ENCODE results near the gene GPX1.
A peak's percentile ranks its signal among the peaks of the same experiment; 100 is the strongest.
"Not testable (repeated sequence)": the region's sequence is repeated elsewhere in the genome, so short reads cannot be mapped to it uniquely, and the experiment has no call there.

Gene GPX1

DNA sequence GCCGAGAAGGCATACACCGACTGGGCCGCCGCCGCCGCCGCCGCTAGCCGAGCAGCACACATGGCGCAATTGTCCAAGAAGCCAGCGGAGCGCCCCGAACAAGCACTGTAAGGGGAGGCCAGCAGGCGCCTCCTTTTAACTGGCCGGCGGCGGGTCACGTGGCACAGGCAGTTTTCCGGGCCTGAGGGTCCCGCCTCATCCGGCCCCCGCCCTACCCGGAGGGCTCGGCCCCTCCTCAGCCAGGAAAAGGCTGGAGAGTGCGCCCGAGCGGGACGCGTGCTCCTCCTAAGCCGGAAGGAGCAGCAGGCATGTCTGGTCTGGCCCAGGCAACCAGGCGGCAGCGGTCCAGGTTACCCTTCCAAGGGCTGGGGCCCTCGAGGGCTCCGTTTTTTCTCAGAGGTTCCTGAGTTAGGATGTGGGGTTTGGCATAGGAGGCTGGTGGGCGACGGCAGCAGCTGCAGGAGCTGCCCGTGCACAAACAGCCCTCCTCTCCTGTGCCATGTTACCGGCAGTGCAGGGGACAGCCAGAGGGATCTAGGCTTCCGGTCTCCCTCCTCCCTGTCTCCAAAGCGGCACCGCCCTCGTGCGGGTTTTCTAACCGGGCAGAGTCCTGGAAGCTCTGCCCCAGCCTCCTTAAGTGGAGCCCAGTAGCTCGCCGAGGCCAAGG lies at the start of gene GPX1:
TSS of gene GPX1 (minus strand) at position 137 of the 667 bp plus-strand sequence. CDS start at position 62, 75 bp downstream.
- DNase-seq: peak; percentile 94

DNA sequence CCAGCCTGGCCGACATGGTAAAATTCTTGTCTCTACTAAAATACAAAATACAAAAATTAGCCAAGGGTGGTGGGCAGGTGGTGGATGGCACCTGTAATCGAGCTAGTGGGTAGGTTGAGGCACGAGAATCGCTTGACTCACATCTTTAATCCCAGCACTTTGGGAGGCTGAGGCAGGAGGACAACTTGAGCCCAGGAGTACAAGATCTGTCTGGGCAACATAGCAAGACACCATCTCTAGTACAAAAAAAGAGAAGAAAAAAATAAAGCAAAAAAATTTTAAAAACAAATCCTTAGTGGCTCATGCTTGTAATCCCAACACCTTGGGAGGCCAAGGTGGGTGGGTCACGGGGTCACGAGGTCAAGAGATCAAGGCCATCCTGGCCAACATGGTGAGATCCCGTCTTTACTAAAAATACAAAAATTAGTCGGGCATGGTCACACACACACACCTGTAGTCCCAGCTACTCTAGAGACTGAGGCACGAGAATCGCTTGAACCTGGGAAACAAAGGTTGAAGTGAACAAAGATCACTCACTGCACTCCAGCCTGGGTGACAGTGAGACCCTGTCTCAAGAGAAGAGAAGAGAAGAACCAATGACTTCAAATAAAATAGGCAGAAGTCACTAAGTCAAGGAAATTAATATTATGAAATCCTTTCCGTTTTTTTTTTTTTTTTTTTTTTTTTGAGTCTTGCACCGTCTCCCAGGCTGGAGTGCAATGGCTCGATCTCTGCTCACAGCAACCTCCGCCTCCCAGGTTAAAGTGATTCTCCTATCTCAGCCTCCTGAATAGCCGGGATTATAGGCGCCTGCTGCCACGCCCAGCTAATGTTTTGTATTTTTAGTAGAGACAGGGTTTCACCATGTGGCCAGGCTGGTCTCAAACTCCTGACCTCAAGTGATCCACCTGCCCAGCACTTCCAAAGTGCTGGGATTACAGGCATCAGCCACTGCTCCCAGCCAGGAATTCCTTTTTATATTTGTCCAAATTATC lies 48.7 kb upstream of the GPX1 start:
- no peak for DNase-seq

DNA sequence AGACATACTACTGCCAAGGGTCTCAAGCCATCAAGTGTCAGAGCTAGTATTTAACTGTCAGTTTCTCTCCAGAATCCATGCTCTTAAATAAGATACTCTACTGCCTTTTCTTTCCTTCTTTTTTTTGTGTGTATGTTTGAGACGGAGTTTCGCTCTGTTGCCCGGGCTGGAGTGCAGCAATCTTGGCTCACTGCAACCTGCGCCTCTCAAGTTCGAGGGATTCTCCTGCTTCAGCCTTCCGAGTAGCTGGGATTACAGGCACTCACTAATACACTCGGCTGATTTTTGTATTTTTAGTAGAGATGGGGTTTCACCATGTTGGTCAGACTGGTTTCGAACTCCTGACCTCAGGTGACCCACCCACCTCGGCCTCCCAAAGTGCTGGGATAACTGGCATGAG lies 47.4 kb upstream of the GPX1 start:
- not testable (repeated sequence) for DNase-seq

DNA sequence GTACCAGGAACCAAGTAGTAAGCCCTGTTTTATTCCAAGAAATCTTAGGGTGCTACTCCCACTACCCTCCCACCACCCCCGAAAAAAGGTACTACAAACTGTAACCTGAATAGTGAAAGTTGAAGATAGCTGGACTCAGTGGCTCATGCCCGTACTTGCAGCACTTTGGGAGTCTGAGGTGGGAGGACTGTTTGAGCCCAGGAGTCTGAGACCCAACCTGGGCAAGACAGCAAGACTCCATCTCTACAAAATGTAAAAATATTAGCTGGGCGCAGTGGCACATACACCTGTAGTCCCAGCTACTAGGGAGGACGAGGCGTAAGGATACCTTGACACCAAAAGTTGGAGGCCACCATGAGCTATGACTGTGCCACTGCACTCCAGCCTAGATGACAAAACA lies 45.7 kb upstream of the GPX1 start:
- DNase-seq: no peak

DNA sequence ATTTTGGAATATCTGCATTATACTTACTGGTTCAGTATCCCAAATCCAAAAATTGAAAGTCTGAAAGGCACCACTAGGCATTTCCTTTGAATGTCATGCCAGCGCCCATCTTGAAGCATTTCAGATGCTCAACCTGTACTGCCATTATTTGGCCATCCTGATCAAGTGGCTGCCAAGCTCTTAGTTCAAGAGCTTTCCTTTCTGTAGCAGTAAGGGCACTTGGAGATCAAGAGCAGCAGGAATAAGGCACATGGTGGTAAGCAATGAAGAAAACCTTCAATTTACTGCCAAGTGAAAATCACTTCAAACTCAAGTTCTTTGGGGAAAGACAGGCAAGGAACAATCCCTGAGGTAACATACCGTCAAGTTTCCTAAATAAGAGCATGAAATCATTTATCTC lies 43.6 kb upstream of the GPX1 start:
- no peak for DNase-seq

DNA sequence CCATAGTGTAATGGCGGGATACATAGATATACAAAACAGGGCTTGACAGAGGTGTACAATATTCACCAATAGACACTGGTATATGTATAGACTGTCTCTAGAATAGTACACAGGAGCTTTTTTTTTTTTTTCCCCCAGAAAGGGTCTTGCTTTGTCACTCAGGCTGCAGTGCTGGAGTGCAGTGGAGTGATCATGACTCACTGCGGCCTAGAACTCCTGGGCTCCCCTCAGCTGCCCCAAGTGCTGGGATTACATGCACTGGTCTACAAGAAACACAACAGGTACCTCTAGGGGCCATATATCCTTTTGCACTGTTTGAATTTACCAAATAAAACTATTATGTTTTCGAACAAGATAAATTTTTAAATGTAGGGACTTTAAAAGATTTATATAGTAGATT lies 41.3 kb upstream of the GPX1 start:
- no peak for DNase-seq

DNA sequence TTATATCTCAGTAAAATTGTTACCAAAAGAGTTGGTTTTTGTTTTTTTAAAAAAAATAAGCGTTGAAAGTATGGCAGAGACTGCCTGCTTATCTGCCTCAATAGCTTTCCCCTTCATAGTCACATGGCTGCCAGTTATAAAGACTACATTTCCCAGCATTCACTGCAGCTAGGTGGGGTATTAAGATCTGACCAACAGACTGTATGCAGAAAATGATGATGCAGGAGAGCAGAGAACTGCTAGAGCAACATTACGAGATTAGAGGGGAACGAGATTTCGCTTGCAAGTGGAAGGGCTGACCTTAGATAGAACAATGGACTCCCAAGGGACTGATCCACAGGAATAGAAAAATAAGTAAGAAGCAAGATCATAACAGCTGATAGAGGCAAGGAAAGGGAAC lies 39.3 kb upstream of the GPX1 start:
- no peak for DNase-seq

DNA sequence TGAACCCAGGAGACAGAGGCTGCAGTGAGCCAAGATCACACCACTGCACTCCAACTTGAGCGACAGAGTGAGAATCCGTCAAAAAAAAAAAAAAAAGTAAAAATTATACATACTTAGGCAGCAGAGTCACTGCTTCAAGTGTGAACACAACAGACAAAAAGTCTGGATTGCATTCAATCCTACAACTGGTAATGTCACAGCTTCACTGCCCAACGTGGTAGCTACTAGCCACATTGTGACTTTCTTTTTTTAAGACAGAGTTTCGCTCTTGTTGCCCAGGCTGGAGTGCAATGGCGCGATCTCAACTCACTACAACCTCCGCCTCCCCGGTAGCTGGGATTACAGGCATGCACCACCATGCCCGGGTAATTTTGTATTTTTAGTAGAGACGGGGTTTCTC lies 33.2 kb upstream of the GPX1 start:
- not testable (repeated sequence) for DNase-seq

DNA sequence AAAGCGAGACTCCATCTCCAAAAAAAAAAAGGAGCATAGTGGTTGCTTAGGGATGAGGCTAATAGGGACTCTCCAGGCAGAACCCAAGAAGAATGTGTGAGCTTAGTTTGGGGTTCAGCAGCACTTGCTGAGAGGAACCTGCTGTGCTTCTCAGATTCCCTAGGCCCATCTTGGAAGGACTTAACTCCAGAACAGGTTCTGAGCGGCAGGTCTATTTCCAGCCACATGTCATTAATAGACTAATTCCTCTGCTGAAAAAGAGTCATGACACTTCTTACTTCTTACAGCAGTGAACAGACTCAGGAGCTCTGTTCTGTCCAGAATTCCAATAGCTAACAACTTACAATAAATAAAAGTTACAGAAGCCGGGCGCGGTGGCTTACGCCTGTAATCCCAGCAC lies 31.1 kb upstream of the GPX1 start:
- DNase-seq: no peak

DNA sequence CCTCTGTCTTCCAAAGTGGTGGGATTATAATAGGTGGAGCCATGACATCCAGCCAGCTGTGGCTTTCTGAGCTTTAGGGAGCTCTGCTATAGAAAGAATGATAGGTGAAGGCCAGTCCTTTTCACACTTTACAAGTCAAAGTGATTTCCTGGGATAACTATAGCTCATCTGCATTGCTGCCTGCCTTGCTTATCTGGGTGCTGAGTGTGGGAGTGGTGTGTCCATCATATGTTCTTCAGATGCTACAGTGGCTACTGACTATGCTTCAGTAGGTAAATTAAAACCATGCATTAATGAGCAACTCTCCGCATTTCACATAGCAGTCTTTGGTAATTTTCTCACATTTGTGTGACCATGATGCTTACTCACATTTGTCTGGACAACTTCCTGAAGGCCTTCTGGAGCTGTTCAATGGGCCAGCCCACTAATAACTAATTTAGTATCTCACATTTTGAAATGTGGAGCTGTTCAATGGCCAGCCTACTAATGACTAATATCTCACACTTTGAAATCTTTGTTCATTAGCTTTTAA lies 30.2 kb upstream of the GPX1 start:
- DNase-seq: no peak

DNA sequence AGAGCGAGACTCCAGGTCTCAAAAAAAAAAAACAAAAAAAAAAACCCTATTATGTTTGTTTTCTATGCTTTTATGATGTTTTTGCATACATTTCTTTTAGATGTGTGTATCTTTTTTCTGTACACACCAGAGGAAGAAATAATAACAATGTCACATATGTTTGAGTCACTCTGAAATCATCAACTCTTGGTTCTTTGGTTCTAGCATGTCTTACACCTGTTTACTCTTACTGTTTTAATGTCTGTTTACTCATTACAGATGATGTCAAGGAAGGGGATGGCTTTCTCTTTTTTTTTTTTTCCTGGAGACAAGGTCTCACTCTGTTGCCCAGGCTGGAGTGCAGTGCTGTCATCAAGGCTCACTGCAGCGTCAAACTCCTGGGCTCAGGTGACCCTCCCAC lies 29.6 kb upstream of the GPX1 start:
- no peak for DNase-seq

DNA sequence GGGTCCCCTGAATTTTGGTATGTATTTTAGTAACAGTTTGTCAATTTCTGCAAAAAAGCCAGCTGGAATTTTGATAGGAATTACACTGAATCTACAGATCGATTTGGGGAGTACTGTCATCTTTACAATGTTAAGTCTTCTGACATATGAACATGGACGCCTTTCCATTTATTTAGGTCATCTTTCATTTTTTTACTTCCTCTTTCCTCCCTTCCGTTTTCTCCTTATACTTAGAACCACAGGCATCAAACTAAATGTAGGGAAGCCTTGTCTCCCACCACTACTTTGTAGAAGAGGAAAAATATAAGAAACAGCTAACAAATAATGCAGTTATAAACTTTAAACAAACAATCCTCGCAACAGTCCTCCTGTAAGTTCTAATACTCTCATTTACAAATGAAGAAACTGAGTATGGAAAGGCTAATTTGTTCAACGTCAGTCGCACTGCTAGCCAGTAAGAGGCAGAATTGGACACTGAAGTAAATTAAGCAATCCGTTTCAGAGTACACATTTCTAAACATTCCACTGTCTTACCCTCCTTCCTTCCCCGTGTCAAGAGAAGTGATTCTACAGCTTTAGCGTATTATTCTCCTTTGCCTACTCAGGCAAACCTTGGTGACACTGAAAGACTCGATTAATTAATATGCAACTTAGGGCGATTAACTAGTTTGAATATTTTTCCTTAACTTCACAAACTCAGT lies 28.1 kb upstream of the GPX1 start:
- no peak for DNase-seq

DNA sequence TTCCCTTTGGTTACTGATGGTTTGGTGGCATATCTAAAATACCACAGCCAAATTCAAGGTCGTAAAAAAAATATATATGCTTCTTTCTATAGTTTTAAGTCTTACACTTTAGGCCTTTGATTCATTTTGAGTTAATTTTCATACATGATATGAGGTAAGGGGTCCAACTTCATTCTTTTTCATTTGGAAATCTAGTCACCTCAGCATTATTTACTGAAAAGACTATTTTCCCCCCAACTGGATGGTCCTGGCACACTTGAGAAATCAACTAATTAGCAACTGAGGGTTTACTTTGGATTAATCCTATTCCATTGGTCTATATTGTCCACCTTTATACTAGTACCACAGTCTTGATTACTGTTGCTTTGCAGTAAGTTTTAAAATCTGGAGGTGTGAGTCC lies 27.5 kb upstream of the GPX1 start:
- DNase-seq: no peak

DNA sequence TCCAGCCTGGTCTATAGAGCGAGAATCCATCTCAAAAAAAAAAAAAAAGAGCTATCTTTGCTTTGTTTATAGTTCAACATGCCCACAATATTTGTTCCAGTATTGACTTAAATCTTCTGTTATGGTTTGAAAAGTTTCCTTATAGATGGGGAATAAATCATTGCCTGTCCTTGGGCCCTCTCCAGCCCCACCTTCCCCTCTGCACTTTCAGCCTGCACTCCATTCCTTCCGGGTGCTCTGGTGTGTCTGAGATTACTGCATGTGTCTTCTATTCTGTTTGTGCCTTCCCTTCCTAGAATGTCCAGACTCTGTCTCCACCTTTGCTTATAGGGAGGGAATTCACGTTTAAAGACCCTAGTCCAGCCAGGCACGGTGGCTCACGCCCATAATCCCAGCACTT lies 25.2 kb upstream of the GPX1 start:
- DNase-seq: no peak

DNA sequence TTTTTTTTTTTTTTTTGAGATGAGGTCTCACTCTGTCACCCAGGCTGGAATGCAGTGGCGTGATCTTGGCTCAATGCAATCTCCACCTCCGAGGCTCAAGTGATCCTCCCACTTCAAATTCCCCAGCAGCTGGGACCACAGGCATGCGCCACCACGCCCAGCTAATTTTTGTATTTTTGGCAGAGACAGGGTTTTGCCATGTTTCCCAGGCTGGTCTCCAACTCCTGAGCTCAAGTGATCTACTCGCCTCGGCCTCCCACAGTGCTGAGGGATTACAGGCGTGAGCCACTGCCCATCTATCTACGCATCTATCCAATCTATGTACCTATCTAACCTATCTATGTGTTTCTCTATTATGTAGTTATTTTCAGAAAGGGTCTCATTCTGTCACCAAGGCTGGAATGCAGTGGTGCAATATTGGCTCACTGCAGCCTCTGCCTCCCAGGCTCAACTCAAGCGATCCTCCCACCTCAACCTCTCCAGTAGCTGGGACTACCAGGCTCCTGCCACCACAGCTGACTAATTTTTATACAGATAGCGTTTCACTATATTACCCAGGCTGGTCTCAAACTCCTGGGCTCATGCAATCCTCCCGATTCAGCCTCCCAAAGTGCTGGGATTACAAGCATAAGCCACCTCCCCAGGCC lies 20.2 kb upstream of the GPX1 start:
- DNase-seq: no peak

DNA sequence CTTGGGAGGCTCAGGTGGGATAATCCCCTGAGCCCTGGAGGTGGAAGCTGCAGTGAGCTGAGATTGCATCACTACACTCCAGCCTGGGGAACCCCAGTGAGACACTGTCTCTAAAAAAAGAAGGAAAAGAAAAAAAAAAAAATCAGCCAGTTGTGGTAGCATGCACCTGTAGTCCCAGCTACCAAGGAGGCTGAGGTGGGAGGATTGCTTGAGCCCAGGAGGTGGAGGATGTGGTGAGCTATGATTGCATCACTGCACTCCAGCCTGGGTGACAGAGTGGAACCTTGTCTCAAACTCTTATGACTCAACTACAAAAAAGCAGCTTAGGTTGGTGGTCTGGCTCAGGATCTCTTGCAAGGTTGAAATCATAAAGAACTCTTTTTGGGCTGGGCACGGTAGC lies 19.3 kb upstream of the GPX1 start:
- DNase-seq: no peak

DNA sequence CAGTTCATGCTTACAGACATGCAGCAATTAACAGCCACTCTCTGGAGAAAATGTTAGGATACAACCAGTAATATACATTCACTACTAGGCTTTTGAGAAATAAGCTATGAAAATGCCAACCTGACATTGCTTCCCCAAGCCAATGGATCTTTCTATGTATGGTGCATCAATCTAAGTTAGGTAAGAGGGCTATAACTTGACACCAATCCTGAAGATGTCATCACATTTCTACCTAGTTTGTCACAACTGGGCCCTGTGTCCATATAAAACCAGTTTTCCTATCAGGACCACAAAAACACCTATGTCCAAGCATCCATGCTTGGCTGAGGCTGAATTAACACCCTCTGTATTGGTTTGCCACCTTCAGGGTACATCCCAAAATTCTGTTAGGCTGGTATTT lies 13.8 kb upstream of the GPX1 start:
- DNase-seq: no peak

DNA sequence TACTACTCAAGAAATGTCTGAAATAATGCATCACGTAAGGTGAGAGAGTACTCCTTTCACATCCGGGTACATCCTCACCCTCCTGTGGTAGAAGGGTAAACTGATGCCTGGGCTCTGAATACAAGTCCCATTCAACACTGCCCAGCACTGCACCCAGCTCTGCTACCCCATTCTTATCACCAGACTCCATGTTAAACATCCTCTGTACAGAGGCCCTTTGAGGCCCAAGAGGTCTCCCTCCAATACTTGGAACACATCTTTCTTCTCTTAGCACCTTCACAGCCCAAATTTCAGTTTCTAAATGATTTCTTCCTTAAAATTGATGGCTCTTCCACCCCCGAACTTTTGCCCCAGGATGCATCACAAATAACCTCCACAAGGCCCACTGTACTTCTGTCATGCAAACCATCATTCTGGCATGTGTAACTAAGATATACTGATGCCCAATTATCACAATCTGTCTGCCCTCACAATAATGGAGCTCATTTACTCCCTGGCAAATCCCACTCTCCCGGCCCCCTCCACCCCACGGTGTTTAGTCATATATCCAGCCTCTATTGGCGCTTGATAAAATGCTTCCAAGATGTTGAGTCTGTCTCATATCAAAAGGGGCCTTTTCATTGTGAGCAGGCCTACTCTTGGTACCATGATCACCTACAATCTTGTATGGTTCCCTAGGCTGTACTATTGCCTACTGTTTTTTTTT lies 12.6 kb upstream of the GPX1 start:
- no peak for DNase-seq

DNA sequence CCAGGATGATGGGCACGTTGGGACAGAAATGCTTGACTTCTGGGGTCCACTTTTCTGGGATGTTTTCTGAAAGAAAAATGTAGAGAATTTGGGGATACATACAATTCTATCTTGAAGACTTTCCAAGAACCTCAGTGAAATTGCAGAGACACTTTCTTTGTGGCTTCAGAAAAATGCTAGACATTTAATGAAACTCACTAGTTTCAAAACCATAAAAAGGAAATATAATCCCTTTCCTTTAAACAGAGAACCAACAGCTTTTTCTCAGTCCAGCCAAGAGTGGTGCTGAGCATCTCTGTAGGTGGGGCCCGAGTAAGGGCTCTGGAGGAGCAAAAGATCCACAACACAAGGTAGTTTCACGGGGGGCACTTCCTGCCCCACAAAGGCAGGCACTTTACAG lies 4.4 kb upstream of the GPX1 start:
- no peak for DNase-seq

DNA sequence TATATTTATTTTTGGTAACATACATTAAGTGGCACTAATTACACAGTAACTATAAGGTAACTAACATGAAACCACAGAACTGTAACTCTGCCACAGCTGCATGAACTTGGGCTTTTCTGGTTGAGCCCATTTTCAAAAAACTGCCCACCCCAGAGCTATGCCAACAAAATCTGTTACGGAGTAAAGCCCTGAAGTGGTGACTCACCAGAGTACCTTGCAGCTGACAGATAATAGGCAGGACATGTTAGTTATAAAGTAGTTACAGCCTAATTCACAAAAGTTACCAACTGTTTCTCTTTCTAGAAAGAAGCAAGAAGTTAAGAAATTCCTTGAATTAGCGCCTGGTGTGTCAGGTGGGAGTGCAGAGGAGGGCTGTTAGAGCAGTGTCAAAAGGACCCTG lies 1.5 kb upstream of the GPX1 start:
- DNase-seq: no peak

DNA sequence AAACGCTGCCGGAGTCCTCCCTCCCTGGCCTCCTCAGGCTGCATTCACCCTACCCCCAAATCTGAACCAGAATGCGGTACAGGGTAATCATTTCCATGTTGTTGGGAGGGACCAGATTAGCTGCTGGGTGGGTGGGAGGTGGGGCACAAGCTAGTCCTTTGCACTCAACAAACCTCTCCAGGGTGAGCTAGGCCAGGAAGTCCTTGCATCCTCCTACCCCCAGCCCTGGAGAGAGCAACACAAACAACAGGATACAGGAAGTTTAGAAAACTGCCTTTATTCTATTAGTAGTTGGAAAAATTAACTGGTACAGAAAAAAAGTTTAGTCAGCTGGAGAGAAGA lies 702 bp upstream of the GPX1 start:
- peak; percentile 27 for DNase-seq
